Astrocyte (in vitro differentiated cells and primary cell): Measurements from ENCODE around the gene TRIM15. TPM values are rescaled to one million over a fixed set of nuclear protein-coding genes. Genes with fewer than 3 reads are reported as not detected.

Source experiments
- DNase-seq: peaks from one replicate; pipeline ENCODE4 v3.0.0-alpha.2; 2010; ENCODE audit warnings: low read depth
- FAIRE-seq: peaks from 2 replicates; lab custom pipeline; 2011; peaks lifted over from hg19 to GRCh38; lab: Jason Lieb, UNC
- H2AFZ ChIP-seq: 2 replicates; pipeline ENCODE4 v1.6.0; 2012; ENCODE audit warnings: low read depth, low read length, inconsistent platforms
- H3K27ac ChIP-seq: 2 replicates; pipeline ENCODE4 v1.5.1; 2011; ENCODE audit warnings: low read depth, low read length, inconsistent platforms
- H3K27me3 ChIP-seq: 2 replicates; pipeline ENCODE4 v1.6.0; 2011; ENCODE audit warnings: low read length, inconsistent platforms; ENCODE audit not compliant: insufficient read depth
- H3K36me3 ChIP-seq: 2 replicates; pipeline ENCODE4 v1.5.1; 2011; ENCODE audit warnings: low read length, inconsistent platforms; ENCODE audit not compliant: insufficient read depth
- H3K4me1 ChIP-seq: 2 replicates; pipeline ENCODE4 v1.5.1; 2011; ENCODE audit warnings: low read length, inconsistent platforms; ENCODE audit not compliant: insufficient read depth
- H3K4me2 ChIP-seq: 2 replicates; pipeline ENCODE4 v1.6.0; 2012; ENCODE audit warnings: low read length, inconsistent platforms
- H3K4me3 ChIP-seq: 2 replicates; pipeline ENCODE4 v1.5.1; 2011; ENCODE audit warnings: low read depth, mild to moderate bottlenecking, low read length, inconsistent platforms; ENCODE audit not compliant: insufficient read depth
- H3K79me2 ChIP-seq: 2 replicates; pipeline ENCODE4 v1.6.0; 2012; ENCODE audit warnings: mild to moderate bottlenecking, low read length, inconsistent platforms; ENCODE audit not compliant: insufficient read depth
- H3K9ac ChIP-seq: 2 replicates; pipeline ENCODE4 v1.6.0; 2012; ENCODE audit warnings: mild to moderate bottlenecking, low read length, inconsistent platforms
- H3K9me3 ChIP-seq: 2 replicates; pipeline ENCODE4 v1.5.1; 2012; ENCODE audit warnings: low read depth, mild to moderate bottlenecking, low read length, inconsistent platforms; ENCODE audit not compliant: insufficient read depth
- H4K20me1 ChIP-seq: 2 replicates; pipeline ENCODE4 v1.6.0; 2012; ENCODE audit warnings: low read length, inconsistent platforms; ENCODE audit not compliant: insufficient read depth
- H3K27ac Mint-ChIP-seq: one replicate; pipeline ENCODE4 v1.8.0; 2021; ENCODE audit warnings: mild to moderate bottlenecking, mixed read lengths; ENCODE audit not compliant: unreplicated experiment
- H3K27me3 Mint-ChIP-seq: one replicate; pipeline ENCODE4 v1.8.0; 2021; ENCODE audit warnings: low read depth, mixed read lengths; ENCODE audit not compliant: unreplicated experiment
- H3K36me3 Mint-ChIP-seq: one replicate; pipeline ENCODE4 v1.8.0; 2021; ENCODE audit warnings: low read depth, mixed read lengths; ENCODE audit not compliant: unreplicated experiment
- H3K4me1 Mint-ChIP-seq: one replicate; pipeline ENCODE4 v1.8.0; 2021; ENCODE audit warnings: low read depth, mixed read lengths; ENCODE audit not compliant: unreplicated experiment
- H3K4me3 Mint-ChIP-seq: one replicate; pipeline ENCODE4 v1.8.0; 2021; ENCODE audit warnings: mild to moderate bottlenecking, moderate library complexity, mixed read lengths; ENCODE audit not compliant: unreplicated experiment
- H3K9me3 Mint-ChIP-seq: one replicate; pipeline ENCODE4 v1.8.0; 2021; ENCODE audit warnings: mild to moderate bottlenecking, mixed read lengths; ENCODE audit not compliant: unreplicated experiment
- CTCF ChIP-seq: IDR thresholded peaks from 2 replicates; pipeline ENCODE4 v1.5.1; 2011; ENCODE audit warnings: low read depth, mild to moderate bottlenecking, inconsistent platforms, low read length, moderate library complexity; ENCODE audit not compliant: insufficient read depth
- EZH2 ChIP-seq: IDR thresholded peaks from 2 replicates; pipeline ENCODE4 v1.6.1; 2012; ENCODE audit warnings: mild to moderate bottlenecking, low read length, inconsistent platforms; ENCODE audit not compliant: insufficient read depth
- total RNA-seq: library from RNA; stranded (reverse); gene quantifications from 2 replicates; pipeline ENCODE4 v1.2.1, GENCODE V29; 2021

TRIM15 gene
- total RNA-seq, 1 donor from 2014 or later: not detected

GRCh38 chr6:30213667-30213956 lies 50.3 kb downstream of the TRIM15 start:
- TF ChIP-seq EZH2 (no peak), CTCF (no peak)
- no peaks in the 10 kb centered on the region for H3K36me3 Mint-ChIP-seq
- FAIRE-seq (no peak), DNase-seq (no peak)
- H3K9me3 Mint-ChIP-seq: no peaks in the 10 kb centered on the region
- peak overlapping the region; percentile 95 for H3K27ac Mint-ChIP-seq
- Histone ChIP-seq H4K20me1 (peaks cover 34% of the 10 kb centered on the region), H3K36me3 (no peaks in the 10 kb centered on the region), H2AFZ (peak overlapping the region; percentile 93), H3K4me2 (peak overlapping the region; percentile 90), H3K4me3 (peak overlapping the region; percentile 94), H3K27me3 (no peaks in the 10 kb centered on the region), H3K79me2 (peaks cover 41% of the 10 kb centered on the region), H3K9me3 (no peaks in the 10 kb centered on the region), H3K27ac (peak overlapping the region; percentile 70), H3K4me1 (peaks cover 20% of the 10 kb centered on the region), H3K9ac (peak overlapping the region; percentile 96)
- H3K27me3 Mint-ChIP-seq: no peaks in the 10 kb centered on the region
- peaks cover 15% of the 10 kb centered on the region for H3K4me1 Mint-ChIP-seq
- peak overlapping the region; percentile 96 for H3K4me3 Mint-ChIP-seq

GRCh38 chr6:30213957-30214656 lies 50.8 kb downstream of the TRIM15 start:
- DNase-seq: peak; percentile 63
- peaks cover 20% of the 10 kb centered on the region for H3K4me1 ChIP-seq

More at GRCh38 chr6:30213957-30214656, 50.8 kb downstream of the TRIM15 start:
- TF ChIP-seq EZH2: no peak
- no peak for TF ChIP-seq CTCF
- no peaks in the 10 kb centered on the region for H3K36me3 ChIP-seq
- H3K4me3 ChIP-seq: peak overlapping the region; percentile 94
- peak overlapping the region; percentile 93 for H2AFZ ChIP-seq
- H3K27ac ChIP-seq: peak overlapping the region; percentile 70
- H3K27me3 ChIP-seq: no peaks in the 10 kb centered on the region
- no peaks in the 10 kb centered on the region for H3K9me3 ChIP-seq
- peak overlapping the region; percentile 96 for H3K4me3 Mint-ChIP-seq
- peak overlapping the region; percentile 90 for H3K4me2 ChIP-seq
- peaks cover 15% of the 10 kb centered on the region for H3K4me1 Mint-ChIP-seq
- peak overlapping the region; percentile 95 for H3K27ac Mint-ChIP-seq
- H3K9me3 Mint-ChIP-seq: no peaks in the 10 kb centered on the region
- no peaks in the 10 kb centered on the region for H3K27me3 Mint-ChIP-seq
- H3K36me3 Mint-ChIP-seq: no peaks in the 10 kb centered on the region
- peaks cover 36% of the 10 kb centered on the region for H3K79me2 ChIP-seq
- FAIRE-seq: no peak
- peaks cover 29% of the 10 kb centered on the region for H4K20me1 ChIP-seq
- H3K9ac ChIP-seq: peak overlapping the region; percentile 96
